ENCODE results near the gene TASP1. TPM values are rescaled to one million over a fixed set of nuclear protein-coding genes. Genes with fewer than 3 reads are reported as not detected.

Gene TASP1
- total and polyA plus RNA-seq, 3 experiments from 2014 or later, result 11.8 to 14.4 (median 13.5) TPM

GRCh38 chr20:13355411-13355810, 283.3 kb downstream of the TASP1 start:
- H3K27ac Mint-ChIP-seq, result no peak overlapping the region
- Histone ChIP-seq H3K4me3 (ENCODE audit: low read length) (no peak overlapping the region), H3K9me3 (ENCODE audit: low read length) (no peaks in the 10 kb centered on the region), H3K27ac (ENCODE audit: low read depth, low read length) (no peak overlapping the region), H3K27me3 (ENCODE audit: insufficient read depth, low read length, poor library complexity, severe bottlenecking) (no peaks in the 10 kb centered on the region), H3K4me1 (ENCODE audit: insufficient read depth, low read length) (no peaks in the 10 kb centered on the region), H3K36me3 (ENCODE audit: insufficient read depth, low read length) (no peaks in the 10 kb centered on the region)
- no peaks in the 10 kb centered on the region for H3K9me3 Mint-ChIP-seq
- ChIA-PET POLR2A (no interaction called here), CTCF (no interaction called here)
- H3K27me3 Mint-ChIP-seq, result no peaks in the 10 kb centered on the region
- H3K36me3 Mint-ChIP-seq, result no peaks in the 10 kb centered on the region
- DNase-seq, result no peak
- no peaks in the 10 kb centered on the region for H3K4me1 Mint-ChIP-seq
- H3K4me3 Mint-ChIP-seq, result no peak overlapping the region

- no peaks in the 10 kb centered on the region for H3K4me1 ChIP-seq (ENCODE audit: insufficient read depth, low read length)
- Mint-ChIP-seq H3K27me3 (peaks cover 0 to 1% of the 10 kb centered on the region in 2 donors), H3K4me1 (no peaks in the 10 kb centered on the region), H3K27ac (no peak overlapping the region), H3K36me3 (no peaks in the 10 kb centered on the region), H3K4me3 (no peak overlapping the region), H3K9me3 (no peaks in the 10 kb centered on the region)
- H3K36me3 ChIP-seq (ENCODE audit: insufficient read depth, low read length), result no peaks in the 10 kb centered on the region
- no peak overlapping the region for H3K4me3 ChIP-seq (ENCODE audit: low read length)
- no peaks in the 10 kb centered on the region for H3K27me3 ChIP-seq (ENCODE audit: insufficient read depth, low read length, poor library complexity, severe bottlenecking)
- H3K27ac ChIP-seq (ENCODE audit: low read depth, low read length), result no peak overlapping the region
- POLR2A ChIA-PET, result no interaction called here
- CTCF ChIA-PET, result no interaction called here
- no peak for DNase-seq
- H3K9me3 ChIP-seq (ENCODE audit: low read length), result no peaks in the 10 kb centered on the region
These were observed 285.3 kb downstream of the TASP1 start for GRCh38 chr20:13353261-13353945.

- no peaks in the 10 kb centered on the region for H3K9me3 Mint-ChIP-seq
- POLR2A ChIA-PET, result no interaction called here
- Histone ChIP-seq H3K9me3 (ENCODE audit: low read length) (no peaks in the 10 kb centered on the region), H3K27me3 (ENCODE audit: insufficient read depth, low read length, poor library complexity, severe bottlenecking) (no peaks in the 10 kb centered on the region), H3K36me3 (ENCODE audit: insufficient read depth, low read length) (no peaks in the 10 kb centered on the region), H3K27ac (ENCODE audit: low read depth, low read length) (no peak overlapping the region), H3K4me1 (ENCODE audit: insufficient read depth, low read length) (no peaks in the 10 kb centered on the region), H3K4me3 (ENCODE audit: low read length) (no peak overlapping the region)
- H3K4me3 Mint-ChIP-seq, result no peak overlapping the region
- no peak overlapping the region for H3K27ac Mint-ChIP-seq
- CTCF ChIA-PET, result no interaction called here
- no peak for DNase-seq
- H3K27me3 Mint-ChIP-seq, result peaks cover 0 to 1% of the 10 kb centered on the region in 2 donors
- H3K36me3 Mint-ChIP-seq, result peaks cover 0 to 3% (median 0%) of the 10 kb centered on the region in 3 donors
- no peaks in the 10 kb centered on the region for H3K4me1 Mint-ChIP-seq
These were observed 289.5 kb downstream of the TASP1 start for GRCh38 chr20:13349235-13349604.

- POLR2A ChIA-PET, result no interaction called here
These were observed 290.2 kb downstream of the TASP1 start for GRCh38 chr20:13348311-13349234.

GRCh38 chr20:13344671-13345070, 294.1 kb downstream of the TASP1 start:
- Histone ChIP-seq H3K36me3 (ENCODE audit: insufficient read depth, low read length) (no peaks in the 10 kb centered on the region), H3K27ac (ENCODE audit: low read depth, low read length) (no peak overlapping the region), H3K9me3 (ENCODE audit: low read length) (no peaks in the 10 kb centered on the region), H3K27me3 (ENCODE audit: insufficient read depth, low read length, poor library complexity, severe bottlenecking) (no peaks in the 10 kb centered on the region), H3K4me3 (ENCODE audit: low read length) (no peak overlapping the region), H3K4me1 (ENCODE audit: insufficient read depth, low read length) (no peaks in the 10 kb centered on the region)
- H3K36me3 Mint-ChIP-seq, result peaks cover 0 to 9% (median 0%) of the 10 kb centered on the region in 3 donors
- H3K27ac Mint-ChIP-seq, result no peak overlapping the region
- peaks cover 0 to 7% (median 0%) of the 10 kb centered on the region in 5 donors for H3K9me3 Mint-ChIP-seq
- peaks cover 1 to 3% of the 10 kb centered on the region in 2 donors for H3K27me3 Mint-ChIP-seq
- ChIA-PET CTCF (no interaction called here), POLR2A (no interaction called here)
- H3K4me1 Mint-ChIP-seq, result no peaks in the 10 kb centered on the region
- no peak overlapping the region for H3K4me3 Mint-ChIP-seq
- no peak for DNase-seq

More at GRCh38 chr20:13348311-13349234, 290.2 kb downstream of the TASP1 start:
- CTCF ChIA-PET, result no interaction called here
- Mint-ChIP-seq H3K27me3 (peaks cover 1 to 3% of the 10 kb centered on the region in 2 donors), H3K36me3 (peaks cover 0 to 9% (median 0%) of the 10 kb centered on the region in 3 donors), H3K4me1 (no peaks in the 10 kb centered on the region), H3K4me3 (no peak overlapping the region), H3K9me3 (peaks cover 0 to 6% (median 0%) of the 10 kb centered on the region in 5 donors), H3K27ac (no peak overlapping the region)
- no peak for DNase-seq
- H3K9me3 ChIP-seq (ENCODE audit: low read length), result no peaks in the 10 kb centered on the region
- no peaks in the 10 kb centered on the region for H3K4me1 ChIP-seq (ENCODE audit: insufficient read depth, low read length)
- H3K4me3 ChIP-seq (ENCODE audit: low read length), result no peak overlapping the region
- no peak overlapping the region for H3K27ac ChIP-seq (ENCODE audit: low read depth, low read length)
- no peaks in the 10 kb centered on the region for H3K36me3 ChIP-seq (ENCODE audit: insufficient read depth, low read length)
- no peaks in the 10 kb centered on the region for H3K27me3 ChIP-seq (ENCODE audit: insufficient read depth, low read length, poor library complexity, severe bottlenecking)

- no peak overlapping the region for H3K27ac ChIP-seq (ENCODE audit: low read depth, low read length)
- no peak overlapping the region for H3K27ac Mint-ChIP-seq
- H3K36me3 ChIP-seq (ENCODE audit: insufficient read depth, low read length), result no peaks in the 10 kb centered on the region
- H3K4me1 ChIP-seq (ENCODE audit: insufficient read depth, low read length), result no peaks in the 10 kb centered on the region
- H3K9me3 ChIP-seq (ENCODE audit: low read length), result no peaks in the 10 kb centered on the region
- no peak overlapping the region for H3K4me3 Mint-ChIP-seq
- peaks cover 0 to 9% (median 0%) of the 10 kb centered on the region in 3 donors for H3K36me3 Mint-ChIP-seq
- no peak for DNase-seq
- no peaks in the 10 kb centered on the region for H3K4me1 Mint-ChIP-seq
- ChIA-PET CTCF (no interaction called here), POLR2A (no interaction called here)
- H3K27me3 Mint-ChIP-seq, result peaks cover 0 to 3% of the 10 kb centered on the region in 2 donors
- H3K4me3 ChIP-seq (ENCODE audit: low read length), result no peak overlapping the region
- no peaks in the 10 kb centered on the region for H3K27me3 ChIP-seq (ENCODE audit: insufficient read depth, low read length, poor library complexity, severe bottlenecking)
- peaks cover 0 to 9% (median 0%) of the 10 kb centered on the region in 5 donors for H3K9me3 Mint-ChIP-seq
These were observed 296.1 kb downstream of the TASP1 start for GRCh38 chr20:13342469-13343242.

GRCh38 chr20:13341737-13342393, 296.9 kb downstream of the TASP1 start:
- POLR2A ChIA-PET, result no interaction called here
- CTCF ChIA-PET, result no interaction called here
- Histone ChIP-seq H3K4me1 (ENCODE audit: insufficient read depth, low read length) (no peaks in the 10 kb centered on the region), H3K9me3 (ENCODE audit: low read length) (no peaks in the 10 kb centered on the region), H3K27ac (ENCODE audit: low read depth, low read length) (no peak overlapping the region), H3K27me3 (ENCODE audit: insufficient read depth, low read length, poor library complexity, severe bottlenecking) (no peaks in the 10 kb centered on the region), H3K36me3 (ENCODE audit: insufficient read depth, low read length) (no peaks in the 10 kb centered on the region), H3K4me3 (ENCODE audit: low read length) (no peak overlapping the region)
- no peak overlapping the region for H3K4me3 Mint-ChIP-seq
- peaks cover 0 to 9% (median 0%) of the 10 kb centered on the region in 3 donors for H3K36me3 Mint-ChIP-seq
- H3K27ac Mint-ChIP-seq, result no peak overlapping the region
- peaks cover 0 to 3% of the 10 kb centered on the region in 2 donors for H3K27me3 Mint-ChIP-seq
- no peaks in the 10 kb centered on the region for H3K4me1 Mint-ChIP-seq
- no peak for DNase-seq
- H3K9me3 Mint-ChIP-seq, result peaks cover 0 to 9% (median 0%) of the 10 kb centered on the region in 5 donors

All from CD8-positive, alpha-beta memory T cell (primary cell).